SK-N-SH (cell line): Measurements from ENCODE around the gene TCP11L1.
A peak's percentile ranks its signal among the peaks of the same experiment; 100 is the strongest.

Experiments used
- EP300 ChIP-seq, 2 experiments: IDR thresholded peaks; 2 replicates each; pipeline versions ENCODE4 v1.4.0 to v1.6.1; 2012; ENCODE audit warnings: borderline replicate concordance in 1 of 2, low read depth in 1 of 2, low read length in 1 of 2
- EZH2phosphoT487 ChIP-seq: fragments of 200-600 bp; sonication (generic); IDR thresholded peaks from 2 replicates; pipeline ENCODE4 v1.6.1; 2017; ENCODE audit warnings: low read depth, mixed run types, mild to moderate bottlenecking, antibody characterized with exemption, moderate library complexity, borderline replicate concordance
- POLR2AphosphoS5 ChIP-seq: IDR thresholded peaks from 2 replicates; pipeline ENCODE4 v1.6.1; 2012; ENCODE audit warnings: low read depth, low read length
- USF1 ChIP-seq: IDR thresholded peaks from 2 replicates; pipeline ENCODE4 v1.4.0; 2012; ENCODE audit warnings: low read depth, borderline replicate concordance
- YY1 ChIP-seq: IDR thresholded peaks from 2 replicates; pipeline ENCODE4 v1.4.0; 2012; ENCODE audit warnings: low read depth, mild to moderate bottlenecking

GRCh38 chr11:33027846-33028536, 11.4 kb upstream of the TCP11L1 start:
- TF ChIP-seq EP300 (IDR thresholded peaks at IDR 0.05; ENCODE audit: borderline replicate concordance in 1 of 2, low read depth in 1 of 2, low read length in 1 of 2), result peak in 1 of 2 experiments; percentile 61; a peak in 1 of 4 replicates
- no peak for TF ChIP-seq YY1
- TF ChIP-seq EZH2phosphoT487, result no peak
- no peak for TF ChIP-seq USF1
- 0 out of 2 replicates have a peak, but pooled peaks have one; percentile 28 for TF ChIP-seq POLR2AphosphoS5
